Pons (tissue), 1 donor: ENCODE measurements around the gene KPNA2.
"Not testable (repeated sequence)": the region's sequence is repeated elsewhere in the genome, so short reads cannot be mapped to it uniquely, and the experiment has no call there.

Experiments
- DNase-seq: peaks from one replicate; pipeline ENCODE4 v3.0.0-alpha.2; 2016; ENCODE audit warnings: low spot score

The KPNA2 gene

DNA sequence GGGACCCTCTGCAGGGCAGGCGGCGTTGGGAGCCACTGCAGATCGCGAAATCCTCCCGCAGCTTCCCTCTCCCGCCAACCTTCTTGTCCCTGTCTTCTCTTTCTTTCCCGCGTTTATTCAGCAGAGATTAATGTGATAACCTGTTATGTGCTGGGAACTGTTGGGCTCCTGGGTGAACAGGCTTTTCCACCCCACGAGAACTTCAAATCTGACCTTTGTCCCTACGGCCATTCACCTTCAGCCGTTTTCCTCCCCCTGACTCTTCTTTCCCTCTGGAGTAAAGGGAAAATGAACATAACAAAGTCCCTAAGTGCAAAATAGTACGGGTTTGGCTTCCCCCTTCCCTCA lies 15.2 kb upstream of the KPNA2 start:
- DNase-seq: peak; percentile 35

DNA sequence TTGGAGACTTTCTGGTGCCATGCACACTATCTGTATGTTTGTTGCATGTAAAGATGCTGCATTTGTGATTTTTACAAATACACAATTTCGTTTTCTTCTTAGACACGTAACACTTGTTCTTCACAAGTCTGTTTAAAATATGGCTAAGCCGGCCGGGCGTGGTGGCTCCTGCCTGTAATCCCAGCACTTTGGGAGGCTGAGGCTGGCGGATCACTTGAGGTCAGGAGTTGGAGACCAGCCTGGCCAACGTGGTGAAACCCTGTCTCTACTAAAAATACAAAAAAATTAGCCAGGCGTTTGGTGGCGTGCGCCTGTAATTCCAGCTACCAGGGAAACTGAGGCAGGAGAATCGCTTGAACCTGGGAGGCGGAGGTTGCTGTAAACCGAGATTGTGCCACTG lies 14.7 kb upstream of the KPNA2 start:
- not testable (repeated sequence) for DNase-seq

DNA sequence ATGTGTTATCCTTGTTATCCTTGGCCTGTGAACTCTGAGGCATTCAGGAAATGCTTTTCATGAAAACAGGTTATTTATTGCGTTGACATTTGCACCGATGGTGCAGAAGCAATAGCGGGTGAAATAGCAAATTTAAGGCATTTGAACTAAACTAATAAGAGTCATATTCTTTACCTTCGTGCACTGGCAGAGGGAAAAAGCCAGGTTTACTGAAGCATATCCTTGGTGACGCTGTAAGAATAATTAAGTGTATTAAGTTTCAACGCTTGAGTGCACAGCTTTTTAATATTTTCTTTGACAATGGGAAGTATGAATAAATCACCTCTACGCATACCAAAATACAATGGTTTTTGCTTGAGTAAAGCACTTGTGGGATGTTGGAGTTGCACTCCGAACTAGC lies 13.6 kb upstream of the KPNA2 start:
- DNase-seq: no peak

DNA sequence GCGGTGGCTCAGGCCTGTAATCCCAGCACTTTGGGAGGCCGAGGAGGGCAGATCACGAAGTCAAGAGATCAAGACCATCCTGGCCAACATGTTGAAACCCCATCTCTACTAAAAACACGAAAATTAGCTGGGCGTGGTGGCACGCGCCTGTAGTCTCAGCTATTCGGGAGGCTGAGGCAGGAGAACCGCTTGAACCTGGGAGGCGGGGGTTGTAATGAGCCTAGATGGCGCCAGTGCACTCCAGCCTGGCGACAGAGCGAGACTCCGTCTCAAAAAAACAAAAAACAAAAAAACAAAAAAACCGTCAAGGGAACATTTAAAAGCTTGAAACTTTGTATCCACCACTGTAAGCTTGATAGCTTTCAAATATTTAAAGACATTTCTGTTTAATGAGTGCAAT lies 13.0 kb upstream of the KPNA2 start:
- DNase-seq: not testable (repeated sequence)

DNA sequence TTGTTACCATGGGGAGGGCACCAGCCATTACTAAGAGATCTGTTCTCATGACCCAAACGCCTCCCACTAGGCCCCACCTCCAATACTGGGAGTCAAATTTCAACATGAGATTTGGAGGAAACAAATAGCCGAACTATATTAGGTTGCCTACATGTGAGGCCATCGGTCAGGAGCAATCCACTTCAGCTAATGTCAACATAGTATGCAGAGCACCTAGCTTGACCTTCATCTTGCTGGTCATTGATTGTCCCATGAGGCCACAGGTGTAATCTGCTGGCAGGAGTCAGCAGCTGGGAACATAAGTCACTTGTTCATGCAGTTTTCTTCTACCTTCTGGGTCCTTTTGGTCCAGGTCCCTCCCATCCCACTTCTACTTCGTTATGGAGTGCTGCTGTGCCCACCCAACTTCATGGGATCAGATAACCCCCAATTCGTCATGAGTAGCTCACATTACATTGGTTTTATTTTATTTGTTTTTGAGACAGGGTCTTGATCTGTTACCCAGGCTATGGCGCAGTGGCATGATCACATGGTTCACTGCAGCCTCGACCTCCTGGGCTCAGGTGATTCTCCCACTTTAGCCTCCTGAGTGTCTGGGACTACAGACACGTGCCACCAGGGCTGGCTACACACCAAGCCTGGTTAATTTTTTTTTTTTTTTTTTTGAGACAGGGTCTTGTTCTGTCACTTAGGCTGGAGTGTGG lies 5.9 kb upstream of the KPNA2 start:
- DNase-seq: no peak

DNA sequence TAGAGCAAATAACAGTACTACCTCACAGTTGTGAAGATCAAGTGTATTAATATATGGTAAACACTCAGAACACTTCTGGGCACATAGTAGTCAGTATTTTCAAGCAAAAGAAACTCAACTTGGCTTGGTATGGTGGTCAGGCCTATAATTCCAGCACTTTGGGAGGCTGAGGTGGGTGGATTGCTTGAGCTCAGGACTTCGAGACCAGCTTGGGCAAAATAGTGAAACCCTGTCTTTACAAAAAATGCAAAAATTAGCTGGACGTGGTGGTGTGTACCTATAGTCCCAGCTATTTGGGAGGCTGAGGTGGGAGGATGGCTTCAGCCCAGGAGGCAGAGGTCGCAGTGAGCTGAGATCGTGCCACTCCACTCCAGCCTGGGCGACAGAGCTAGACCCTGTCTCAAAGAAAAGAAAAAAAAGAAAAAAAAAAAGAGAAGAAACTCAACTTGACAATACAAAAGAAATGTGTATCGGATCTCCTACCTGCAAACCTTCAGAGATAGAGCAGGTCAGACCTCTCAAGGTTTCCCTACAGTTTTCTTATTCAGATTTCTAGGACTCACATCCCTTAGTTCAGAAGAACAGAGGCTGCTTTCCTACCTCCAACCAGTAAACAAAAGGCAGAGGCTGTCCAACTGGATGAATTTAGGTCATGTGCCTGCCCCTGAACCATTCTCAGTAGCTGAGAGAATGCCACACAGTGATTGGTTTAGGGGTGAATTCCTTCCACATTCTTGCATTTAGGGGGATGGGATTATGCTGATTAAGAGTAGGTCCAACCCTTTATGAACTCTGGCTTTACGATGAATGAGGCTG lies 1.7 kb upstream of the KPNA2 start:
- peak; percentile 65 for DNase-seq

DNA sequence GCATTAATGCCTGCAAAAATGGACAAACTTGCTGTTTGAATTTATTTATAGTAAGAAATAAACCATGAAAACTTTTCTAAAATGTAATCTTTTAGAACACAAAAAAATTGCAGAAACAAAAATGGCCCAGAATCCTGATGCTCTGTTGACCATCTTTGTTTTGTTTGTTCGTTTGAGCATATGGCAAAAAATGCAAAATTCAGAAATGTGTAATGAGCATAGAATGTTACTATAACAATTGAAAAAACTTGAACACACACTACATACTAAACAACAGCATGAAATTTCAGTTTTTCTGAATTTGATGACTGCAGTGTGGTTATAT lies 1.1 kb upstream of the KPNA2 start:
- DNase-seq: no peak

DNA sequence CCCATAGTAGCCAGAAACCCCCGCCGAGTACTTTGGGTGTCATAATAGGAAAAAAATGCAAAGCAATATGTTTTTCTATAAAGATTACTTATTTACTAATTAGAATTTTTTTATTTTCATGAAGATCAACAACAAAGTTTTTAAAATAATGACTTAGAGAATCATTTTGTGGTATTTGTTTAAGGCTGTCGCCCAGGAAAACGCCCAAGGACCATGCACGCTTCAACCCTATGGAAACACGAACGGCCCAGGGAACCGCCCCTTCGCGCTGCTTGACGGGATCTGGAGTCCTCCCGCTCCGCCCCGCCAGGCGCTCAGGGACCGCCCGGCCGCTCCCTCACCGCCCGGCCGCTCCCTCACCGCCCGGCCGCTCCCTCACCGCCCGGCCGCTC lies 408 bp upstream of the KPNA2 start:
- no peak for DNase-seq

DNA sequence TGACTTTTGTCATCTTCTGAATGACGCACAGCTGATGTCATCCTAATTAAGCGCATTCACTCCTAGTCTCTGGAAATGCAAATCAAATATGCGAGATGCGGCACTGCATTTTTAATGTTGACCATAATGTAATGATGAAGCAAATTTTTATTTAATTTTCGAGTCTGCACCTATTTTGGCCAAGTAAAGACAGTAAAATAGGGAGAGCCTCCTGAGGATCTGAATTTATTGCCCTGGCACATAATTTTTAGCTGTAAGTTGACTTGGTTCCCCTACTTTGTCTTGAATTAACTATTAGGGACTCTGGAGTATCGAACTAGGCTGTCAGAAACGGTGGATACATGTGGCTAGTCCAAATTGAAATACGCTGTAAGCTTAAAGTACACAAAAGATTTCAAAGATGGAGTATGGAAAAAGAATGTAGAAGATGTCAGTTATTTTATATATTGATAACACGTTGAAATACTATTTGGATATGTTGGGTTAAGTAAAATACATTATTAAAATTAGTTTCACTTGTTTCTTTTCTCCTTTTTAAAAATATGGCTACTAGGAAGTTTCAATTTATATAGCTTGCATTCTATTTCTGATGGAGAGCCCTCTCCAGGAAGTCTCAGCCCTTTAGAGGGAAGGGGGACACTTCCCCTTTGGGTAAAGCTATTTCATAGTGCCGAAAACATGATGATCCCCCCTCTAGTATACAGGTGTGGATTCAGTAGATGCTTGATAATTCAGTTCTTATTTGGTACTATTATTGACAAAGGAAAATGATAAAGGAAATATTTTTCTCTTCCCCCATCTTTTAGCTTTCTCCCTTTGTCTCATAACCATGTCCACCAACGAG lies 991 bp downstream of the KPNA2 start:
- no peak for DNase-seq

DNA sequence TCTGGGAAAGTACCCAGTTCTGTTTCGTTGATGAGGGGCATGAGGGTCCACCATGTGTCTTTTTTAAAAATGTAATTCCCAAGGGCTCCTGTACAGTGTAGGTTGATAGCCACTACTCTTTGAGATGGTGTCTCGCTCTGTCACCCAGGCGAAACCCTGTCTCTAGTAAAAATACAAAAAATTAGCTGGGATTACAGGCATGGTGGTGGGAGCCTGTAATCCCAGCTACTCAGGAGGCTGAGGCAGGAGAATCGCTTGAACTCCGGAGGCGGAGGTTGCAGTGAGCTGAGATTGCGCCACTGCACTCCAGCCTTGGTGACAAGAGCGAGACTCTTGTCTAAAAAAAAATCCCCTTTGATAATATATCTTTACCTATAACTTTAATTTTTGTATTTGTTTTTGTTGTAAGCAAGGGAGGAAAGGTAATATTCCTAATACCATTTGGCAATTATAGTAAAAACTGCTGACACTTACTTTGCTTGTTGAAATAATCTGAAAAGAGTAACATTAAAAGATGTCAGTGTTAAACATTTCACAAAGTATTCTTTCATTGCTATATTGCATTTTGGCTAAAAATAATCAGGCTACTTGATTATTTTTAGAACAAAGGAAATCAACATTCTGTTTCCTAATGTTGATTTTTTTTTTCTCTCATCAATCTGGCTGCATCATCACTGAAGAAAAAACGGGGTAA lies 11.8 kb downstream of the KPNA2 start:
- DNase-seq: no peak

DNA sequence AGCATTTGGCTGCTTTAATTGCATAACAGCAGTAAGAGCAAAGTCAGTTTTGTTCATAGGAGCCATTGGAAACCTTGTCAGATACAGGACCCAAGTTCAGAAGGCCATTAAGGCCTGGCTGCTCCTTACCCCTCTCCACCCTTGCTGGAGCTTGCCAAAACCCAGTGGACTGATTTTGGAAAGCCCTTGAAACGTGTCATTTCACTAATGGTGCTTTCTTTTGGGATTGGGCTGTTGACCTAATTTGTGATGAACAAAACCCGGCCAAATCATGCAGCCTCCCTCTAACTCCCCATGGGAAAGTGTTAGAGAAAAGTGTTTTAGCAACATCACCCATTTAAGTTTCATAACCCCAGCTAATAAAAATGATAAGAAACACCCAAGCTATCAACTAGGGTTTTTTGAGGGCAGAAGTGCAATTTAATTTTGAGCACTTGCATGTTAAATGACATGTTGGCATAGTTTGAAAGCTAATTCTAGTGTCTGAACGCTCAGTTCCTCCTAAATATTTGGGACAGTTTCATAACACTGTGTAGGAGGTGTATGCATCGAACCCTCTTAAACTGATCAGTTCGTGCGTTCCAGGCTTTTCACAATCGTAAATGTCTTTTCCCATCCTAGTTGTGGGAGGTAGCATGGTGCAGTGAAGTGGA lies 12.5 kb downstream of the KPNA2 start:
- DNase-seq: not testable (repeated sequence)

DNA sequence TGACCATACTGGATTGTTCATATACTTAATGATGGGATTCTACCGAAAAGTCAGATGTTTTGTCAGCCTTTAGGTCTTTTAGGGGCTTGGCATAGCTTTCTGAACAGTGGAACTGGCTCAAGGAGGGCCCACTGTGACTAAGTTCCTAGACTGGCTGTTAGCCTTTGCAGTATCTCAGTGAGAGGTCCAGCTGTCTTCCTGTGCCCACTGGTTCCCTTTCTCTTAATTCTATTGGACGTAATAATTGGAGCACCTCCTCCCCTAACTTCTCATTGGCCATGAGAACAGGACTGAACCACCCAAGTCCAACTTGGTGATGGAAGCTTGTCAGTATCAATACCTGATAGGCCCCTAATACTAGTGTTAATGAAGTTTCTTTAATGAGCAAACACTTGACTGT lies 13.5 kb downstream of the KPNA2 start:
- DNase-seq: no peak

DNA sequence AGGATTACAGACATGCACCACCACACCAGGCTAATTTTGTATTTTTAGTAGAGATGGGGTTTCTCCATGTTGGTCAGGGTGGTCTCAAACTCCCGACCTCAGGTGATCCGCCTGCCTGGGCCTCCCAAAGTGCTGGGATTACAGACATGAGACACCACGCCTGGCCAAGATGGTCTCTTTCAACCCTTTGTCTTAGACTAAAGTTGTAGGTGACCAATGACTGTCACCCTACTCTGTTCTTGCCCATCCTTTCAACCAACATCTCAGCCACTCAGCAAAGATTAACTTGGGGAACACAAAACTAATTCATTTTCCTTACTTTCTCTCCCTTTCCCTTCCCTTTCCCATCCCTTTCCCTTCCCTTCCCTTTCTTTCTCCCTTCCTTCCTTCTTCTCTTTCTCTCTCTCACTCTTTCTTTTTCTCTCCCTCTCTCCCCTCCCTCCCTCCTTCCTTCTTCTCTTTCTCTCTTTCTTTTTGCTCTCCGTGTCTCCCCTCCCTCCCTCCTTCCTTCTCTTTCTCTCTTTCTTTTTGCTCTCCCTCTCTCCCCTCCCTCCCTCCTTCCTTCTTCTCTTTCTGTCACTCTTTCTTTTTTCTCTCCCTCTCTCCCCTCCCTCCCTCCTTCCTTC lies 14.4 kb downstream of the KPNA2 start:
- not testable (repeated sequence) for DNase-seq

DNA sequence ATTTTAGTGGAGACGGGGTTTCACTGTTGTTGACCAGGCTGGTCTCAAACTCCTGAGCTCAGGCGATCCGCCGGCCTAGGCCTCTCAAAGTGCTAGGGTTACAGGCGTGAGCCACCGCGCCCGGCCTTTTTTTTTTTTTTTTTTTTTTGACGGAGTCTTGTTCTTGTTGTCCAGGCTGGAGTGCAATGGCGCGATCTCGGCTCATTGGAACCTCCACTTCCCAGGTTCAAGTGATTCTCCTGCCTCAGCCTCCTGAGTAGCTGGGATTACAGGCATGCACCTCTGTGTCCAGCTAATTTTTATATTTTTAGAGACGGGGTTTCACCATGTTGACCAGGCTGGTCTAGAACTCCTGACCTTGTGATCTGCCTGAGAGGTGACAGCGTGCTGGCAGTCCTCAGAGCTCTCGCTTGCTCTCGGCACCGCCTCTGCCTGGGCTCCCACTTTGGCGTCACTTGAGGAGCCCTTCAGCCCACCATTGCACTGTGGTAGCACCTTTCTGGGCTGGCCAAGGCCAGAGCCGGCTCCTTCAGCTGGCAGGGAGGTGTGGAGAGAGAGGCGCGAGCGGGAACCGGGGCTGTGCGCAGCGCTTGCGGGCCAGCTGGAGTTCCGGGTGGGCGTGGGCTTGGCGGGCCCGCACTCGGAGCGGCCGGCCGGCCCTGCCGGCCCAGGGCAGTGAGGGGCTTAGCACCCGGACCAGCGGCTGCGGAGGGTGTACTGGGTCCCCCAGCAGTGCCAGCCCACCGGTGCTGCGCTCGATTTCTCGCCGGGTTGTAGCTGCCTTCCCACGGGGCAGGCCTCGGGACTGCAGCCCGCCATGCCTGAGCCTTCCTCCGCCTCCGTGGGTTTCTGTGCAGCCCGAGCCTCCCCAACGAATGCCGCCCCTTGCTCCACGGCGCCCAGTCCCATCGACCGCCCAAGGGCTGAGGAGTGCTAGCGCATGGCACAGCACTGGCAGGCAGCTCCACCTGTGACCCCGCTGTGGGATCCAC lies 16.1 kb downstream of the KPNA2 start:
- not testable (repeated sequence) for DNase-seq

DNA sequence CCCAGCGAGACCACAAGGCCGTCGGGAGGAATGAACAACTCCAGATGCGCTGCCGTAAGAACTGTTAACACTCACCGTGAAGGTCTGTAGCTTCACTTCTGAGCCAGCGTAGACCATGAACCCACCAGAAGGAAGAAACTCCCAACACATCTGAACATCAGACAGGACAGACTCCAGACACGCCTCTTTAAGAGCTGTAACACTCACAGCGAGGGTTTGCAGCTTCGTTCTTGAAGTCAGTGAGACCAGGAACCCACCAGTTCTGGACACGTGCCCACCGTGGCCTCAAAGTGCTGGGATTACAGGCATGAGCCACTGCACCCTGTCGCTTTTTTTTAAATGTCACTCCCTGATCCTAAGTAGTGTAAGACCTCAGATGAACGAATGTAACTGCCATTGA lies 17.3 kb downstream of the KPNA2 start:
- DNase-seq: no peak

DNA sequence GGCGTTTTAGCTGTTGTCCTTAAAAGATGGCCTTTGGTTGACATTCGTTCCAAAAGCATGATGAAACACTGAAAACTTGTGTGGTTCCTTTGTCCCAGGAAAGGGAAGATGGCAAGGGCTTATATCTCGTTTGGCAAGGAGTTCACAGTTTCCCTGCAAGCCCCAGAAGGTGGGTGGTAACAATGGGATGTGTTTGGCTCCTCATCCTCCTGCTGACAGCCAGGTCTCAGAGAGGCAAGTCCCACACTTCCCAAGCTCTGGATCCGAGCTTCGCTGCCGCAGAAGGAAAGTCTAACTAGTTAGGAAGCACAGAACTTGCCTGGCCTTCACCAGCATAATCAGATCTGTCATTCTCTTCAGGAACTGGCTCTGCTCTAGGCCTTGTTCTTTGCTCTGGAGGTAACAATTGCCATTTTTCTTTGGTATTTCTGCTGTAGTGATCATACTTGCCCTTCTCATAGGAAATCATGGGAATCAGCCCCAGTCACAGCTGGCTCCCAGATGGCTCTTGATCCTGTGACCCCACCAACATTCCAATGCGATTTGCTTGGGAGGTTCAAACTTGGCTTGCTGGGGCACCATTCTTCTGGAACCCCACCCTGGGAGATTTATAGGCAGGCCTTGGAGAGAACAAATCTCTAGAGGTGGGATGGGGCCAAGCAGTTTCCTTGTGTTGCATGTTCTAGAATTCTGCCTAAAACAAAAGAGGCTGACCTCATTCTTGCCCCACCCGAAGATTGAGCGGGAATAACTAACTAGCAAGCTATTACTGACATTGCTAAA lies 17.9 kb downstream of the KPNA2 start:
- DNase-seq: no peak

DNA sequence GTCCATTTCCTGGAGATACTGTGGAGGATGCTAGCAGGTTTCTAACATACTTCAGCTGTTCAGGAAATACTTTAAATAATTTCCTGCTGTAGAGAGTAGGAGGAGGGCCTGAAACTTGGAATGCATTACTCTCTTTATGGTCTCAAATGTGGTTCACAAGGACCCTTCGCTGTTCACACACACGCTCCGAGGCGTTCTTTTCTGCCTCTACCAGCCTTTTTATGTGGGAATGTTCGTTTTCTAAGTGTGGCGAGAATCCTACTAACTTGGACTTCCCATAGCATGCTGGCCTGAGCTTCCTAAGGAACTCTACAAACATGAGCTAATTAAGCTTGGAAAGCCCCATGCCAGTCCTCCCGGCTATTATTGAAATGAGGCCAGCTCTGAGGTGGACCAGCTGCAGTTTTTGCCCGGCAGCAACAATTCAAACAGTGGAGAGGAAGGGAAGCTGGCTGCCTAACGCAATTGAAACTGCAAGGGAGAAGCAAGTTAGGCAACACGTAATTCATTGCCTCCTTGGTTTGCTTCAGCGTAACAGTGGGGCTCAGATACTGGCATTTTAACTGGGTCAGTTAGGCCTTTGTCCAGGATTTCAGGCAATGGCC lies 18.9 kb downstream of the KPNA2 start:
- DNase-seq: peak; percentile 24

DNA sequence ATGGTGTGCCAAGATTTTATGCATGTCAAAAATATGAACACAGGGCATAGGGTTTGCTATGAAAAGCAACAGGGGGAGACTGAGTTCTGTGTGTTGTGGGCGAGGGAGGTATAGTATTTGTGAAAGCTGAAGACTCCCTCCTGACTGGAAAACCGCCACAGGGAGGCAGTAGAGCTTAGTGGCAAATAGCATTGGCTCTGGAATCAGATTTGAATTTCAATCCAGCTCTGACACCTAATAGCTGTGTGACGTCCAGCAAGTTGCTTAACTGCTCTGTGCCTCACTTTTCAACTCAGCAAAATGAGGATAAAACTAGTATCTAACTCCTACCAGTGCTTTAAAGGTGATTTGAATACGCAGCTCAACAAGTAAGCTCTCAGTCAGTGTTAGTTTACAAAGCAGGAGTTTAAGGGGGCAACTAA lies 22.0 kb downstream of the KPNA2 start:
- no peak for DNase-seq

DNA sequence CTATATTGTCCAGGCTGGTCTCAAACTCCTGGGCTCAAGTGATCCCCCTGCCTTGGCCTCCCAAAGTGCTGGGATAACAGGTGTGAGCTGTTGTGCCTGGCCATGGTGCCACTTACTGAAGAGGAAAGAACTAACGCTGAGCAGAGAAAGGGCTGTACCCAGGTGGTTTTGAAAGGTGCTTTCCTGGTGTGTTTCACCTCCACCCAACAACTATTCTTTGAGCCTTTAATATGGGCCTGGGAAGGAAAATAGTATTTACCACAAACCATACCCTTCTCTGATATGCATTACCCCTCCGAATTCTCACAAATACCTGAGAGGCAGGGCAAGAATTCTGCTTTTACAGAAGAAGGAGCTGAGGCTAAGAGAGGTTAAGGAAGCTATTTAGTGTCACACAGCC lies 24.8 kb downstream of the KPNA2 start:
- DNase-seq: no peak
